HG02678 (cell line): ENCODE measurements around the gene AQP4.

ENCODE experiments used
- ATAC-seq: cut with Tn5 transposase; IDR thresholded peaks from one replicate; pipeline ENCODE4 v1.9.1; 2021; ENCODE audit warnings: mild to moderate bottlenecking, moderate library complexity; ENCODE audit not compliant: unreplicated experiment

Gene AQP4

GRCh38 chr18:26840965-26841364, 24.5 kb downstream of the AQP4 start:
- no peak for ATAC-seq

GRCh38 chr18:26839609-26840008, 25.9 kb downstream of the AQP4 start:
- ATAC-seq, result no peak

GRCh38 chr18:26832302-26832701, 33.2 kb downstream of the AQP4 start:
- ATAC-seq, result no peak

- no peak for ATAC-seq
Observed at GRCh38 chr18:26827581-26827980, 37.9 kb downstream of the AQP4 start.

GRCh38 chr18:26826656-26827235, 38.8 kb downstream of the AQP4 start:
- no peak for ATAC-seq

GRCh38 chr18:26821181-26821580, 44.3 kb downstream of the AQP4 start:
- ATAC-seq, result no peak

- no peak for ATAC-seq
Observed at GRCh38 chr18:26819046-26819445, 46.5 kb downstream of the AQP4 start.

GRCh38 chr18:26818461-26818860, 47.0 kb downstream of the AQP4 start:
- ATAC-seq, result no peak

GRCh38 chr18:26813043-26813442, 52.5 kb downstream of the AQP4 start:
- ATAC-seq, result no peak

GRCh38 chr18:26812462-26812861, 53.0 kb downstream of the AQP4 start:
- no peak for ATAC-seq

- no peak for ATAC-seq
Observed at GRCh38 chr18:26809346-26809745, 56.2 kb downstream of the AQP4 start.

GRCh38 chr18:26806224-26806623, 59.3 kb downstream of the AQP4 start:
- no peak for ATAC-seq

GRCh38 chr18:26804519-26804918, 61.0 kb downstream of the AQP4 start:
- ATAC-seq, result no peak

GRCh38 chr18:26803643-26804042, 61.9 kb downstream of the AQP4 start:
- ATAC-seq, result no peak

- no peak for ATAC-seq
Observed at GRCh38 chr18:26802330-26803200, 62.9 kb downstream of the AQP4 start.
